Measurements from ENCODE around the gene DOCK10. TPM values are rescaled to one million over a fixed set of nuclear protein-coding genes. Genes with fewer than 3 reads are reported as not detected.

Gene DOCK10
- total and polyA plus RNA-seq, 9 of the 15 experiments (the other 6 are each of a cell fraction or from before 2014, with no cell fraction given) = 0.01 to 0.87 (median 0.18) TPM

DNA sequence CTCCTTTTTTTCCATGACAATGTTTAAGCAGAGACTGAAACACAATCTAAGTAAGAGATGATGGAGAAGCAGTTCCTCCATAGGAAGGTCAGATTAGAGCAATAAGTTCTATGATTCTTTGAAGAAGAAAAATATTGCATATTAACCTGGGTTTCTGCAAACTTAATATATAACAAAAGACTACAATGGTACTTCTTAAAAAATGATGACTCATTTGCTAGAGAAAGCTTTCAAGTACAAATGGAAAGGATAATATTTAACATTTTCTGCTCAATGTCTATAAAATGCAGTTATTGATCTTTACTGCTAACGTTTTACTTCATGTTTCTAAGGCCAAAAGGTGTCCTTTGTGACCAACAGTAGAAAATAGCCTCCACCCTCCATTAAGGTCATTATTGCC lies 158.6 kb downstream of the DOCK10 start:
- no peak overlapping the region for H3K9ac ChIP-seq (ENCODE audit: insufficient read depth in 1 of 2, low read depth in 2 of 2, low read length in 2 of 2)
- in situ Hi-C loops (cut with MboI) (no loop called here), intact Hi-C loops (cut with micrococcal nuclease) (no loop called here)
- no peaks in the 10 kb centered on the region for H3K9me1 ChIP-seq (ENCODE audit: control insufficient read depth, insufficient read depth, low read length)
- H3K4me1 ChIP-seq (replicated peaks in 1 of 2; ENCODE audit: control insufficient read depth in 2 of 2, insufficient read depth in 2 of 2, low read length in 2 of 2) = no peaks in the 10 kb centered on the region
- ChIA-PET CTCF (ENCODE audit: low intra/inter-chr PET ratio) (no interaction called here), POLR2A (no interaction called here)
- H3K27ac ChIP-seq (ENCODE audit: extremely low read depth, low read depth, low read length) = no peak overlapping the region
- no peak overlapping the region for H2AFZ ChIP-seq (ENCODE audit: low read depth, low read length)
- no peak for DNase-seq (ENCODE audit: extremely low read depth in 1 of 4, low spot score in 3 of 4)
- H3K4me3 ChIP-seq = no peak overlapping the region
- no peaks in the 10 kb centered on the region for H3K36me3 ChIP-seq (ENCODE audit: control insufficient read depth, insufficient read depth, low read length)
- no peak for ATAC-seq
- no peak for FAIRE-seq
- no peaks in the 10 kb centered on the region for H4K20me1 ChIP-seq (replicated peaks; ENCODE audit: control insufficient read depth, insufficient read depth, low read length)
- no peaks in the 10 kb centered on the region for H3K9me3 ChIP-seq (replicated peaks; ENCODE audit: control insufficient read depth, insufficient read depth, low read depth, low read length)
- 0% methylated on average over 1 of the region's 1 CpG for WGBS (ENCODE audit: insufficient coverage, low coverage, missing lambda C conversion rate)
- no TSS peak for BruUV-seq (replicated peaks)
- TF ChIP-seq HNRNPLL (IDR thresholded peaks at IDR 0.05; ENCODE audit: low read depth, low read length, poor library complexity, severe bottlenecking) = no peak
- TF ChIP-seq, protein P1, sequence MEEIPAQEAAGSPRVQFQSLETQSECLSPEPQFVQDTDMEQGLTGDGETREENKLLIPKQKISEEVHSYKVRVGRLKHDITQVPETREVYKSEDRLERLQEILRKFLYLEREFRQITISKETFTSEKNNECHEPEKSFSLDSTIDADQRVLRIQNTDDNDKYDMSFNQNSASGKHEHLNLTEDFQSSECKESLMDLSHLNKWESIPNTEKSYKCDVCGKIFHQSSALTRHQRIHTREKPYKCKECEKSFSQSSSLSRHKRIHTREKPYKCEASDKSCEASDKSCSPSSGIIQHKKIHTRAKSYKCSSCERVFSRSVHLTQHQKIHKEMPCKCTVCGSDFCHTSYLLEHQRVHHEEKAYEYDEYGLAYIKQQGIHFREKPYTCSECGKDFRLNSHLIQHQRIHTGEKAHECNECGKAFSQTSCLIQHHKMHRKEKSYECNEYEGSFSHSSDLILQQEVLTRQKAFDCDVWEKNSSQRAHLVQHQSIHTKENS (CRISPR knock-in tag; IDR thresholded peaks at IDR 0.05) = no peak
- TF ChIP-seq HNRNPUL1 (IDR thresholded peaks at IDR 0.05; ENCODE audit: low read length) = no peak
- no peak for TF ChIP-seq NFE2 (IDR thresholded peaks at IDR 0.05; ENCODE audit: low read depth)
- no peak for TF ChIP-seq ZKSCAN3 (CRISPR knock-in tag; IDR thresholded peaks at IDR 0.05)
- no peak for TF ChIP-seq RBM34 (IDR thresholded peaks at IDR 0.05; ENCODE audit: borderline replicate concordance, insufficient read depth, low read length)
- TF ChIP-seq, protein P2, sequence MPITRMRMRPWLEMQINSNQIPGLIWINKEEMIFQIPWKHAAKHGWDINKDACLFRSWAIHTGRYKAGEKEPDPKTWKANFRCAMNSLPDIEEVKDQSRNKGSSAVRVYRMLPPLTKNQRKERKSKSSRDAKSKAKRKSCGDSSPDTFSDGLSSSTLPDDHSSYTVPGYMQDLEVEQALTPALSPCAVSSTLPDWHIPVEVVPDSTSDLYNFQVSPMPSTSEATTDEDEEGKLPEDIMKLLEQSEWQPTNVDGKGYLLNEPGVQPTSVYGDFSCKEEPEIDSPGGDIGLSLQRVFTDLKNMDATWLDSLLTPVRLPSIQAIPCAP (CRISPR knock-in tag; IDR thresholded peaks at IDR 0.05; ENCODE audit: borderline replicate concordance) = no peak
- H3K79me2 ChIP-seq (ENCODE audit: control insufficient read depth, insufficient read depth, low read length) = no peaks in the 10 kb centered on the region
- H3K27me3 ChIP-seq (ENCODE audit: control insufficient read depth in 2 of 2, insufficient read depth in 2 of 2, low read length in 2 of 2) = no peaks in the 10 kb centered on the region
- H3K4me2 ChIP-seq (ENCODE audit: insufficient read depth, low read length) = no peak overlapping the region

Measured in K562 (cell line).